HepG2 (cell line): ENCODE results near the gene TRPV2. TPM values are rescaled to one million over a fixed set of nuclear protein-coding genes. Genes with fewer than 3 reads are reported as not detected.

ENCODE experiments used
- ELF4 ChIP-seq: sonication (generic); formaldehyde crosslinking; IDR thresholded peaks from 2 replicates; pipeline ENCODE4 v1.5.0; 2020; ENCODE audit warnings: missing genetic modification reagents, mild to moderate bottlenecking, moderate library complexity, borderline replicate concordance
- ETV6 ChIP-seq: sonication (generic); formaldehyde crosslinking; conservative IDR thresholded peaks from 2 replicates; pipeline ENCODE4 v1.4.0; 2020; ENCODE audit warnings: missing genetic modification reagents
- GFI1 ChIP-seq: sonication (generic); formaldehyde crosslinking; IDR thresholded peaks from 2 replicates; pipeline ENCODE4 v1.5.0; 2020; ENCODE audit warnings: missing genetic modification reagents, mild to moderate bottlenecking, borderline replicate concordance
- HIC2 ChIP-seq: sonication (generic); formaldehyde crosslinking; IDR thresholded peaks from 2 replicates; pipeline ENCODE4 v1.9.0; 2022; ENCODE audit warnings: low read depth, missing genetic modification reagents
- IKZF5 ChIP-seq: IDR thresholded peaks from 2 replicates; pipeline ENCODE4 v1.6.1; 2018; ENCODE audit warnings: missing genetic modification reagents, mild to moderate bottlenecking, missing compliant biosample characterization
- KMT2B ChIP-seq: IDR thresholded peaks from 2 replicates; pipeline ENCODE4 v1.6.1; 2016; ENCODE audit warnings: missing genetic modification reagents, missing compliant biosample characterization
- MTF1 ChIP-seq: sonication (generic); formaldehyde crosslinking; IDR thresholded peaks from 2 replicates; pipeline ENCODE4 v1.5.0; 2020; ENCODE audit warnings: missing genetic modification reagents
- NCOA5 ChIP-seq: sonication (generic); formaldehyde crosslinking; IDR thresholded peaks from 2 replicates; pipeline ENCODE4 v1.4.0; 2020; ENCODE audit warnings: missing genetic modification reagents
- NFE2L2 ChIP-seq: fragments of 150-350 bp; IDR thresholded peaks from 2 replicates; pipeline ENCODE4 v1.6.1; 2014; ENCODE audit warnings: low read length
- TEAD2 ChIP-seq: sonication (generic); formaldehyde crosslinking; IDR thresholded peaks from 2 replicates; pipeline ENCODE4 v1.9.0; 2021; ENCODE audit warnings: missing genetic modification reagents
- THAP9 ChIP-seq: sonication (generic); formaldehyde crosslinking; IDR thresholded peaks from 2 replicates; pipeline ENCODE4; 2020; ENCODE audit warnings: missing genetic modification reagents, mild to moderate bottlenecking, borderline replicate concordance
- UBTF ChIP-seq: sonication (generic); formaldehyde crosslinking; IDR thresholded peaks from 2 replicates; pipeline ENCODE4 v1.4.0; 2020; ENCODE audit warnings: mild to moderate bottlenecking, missing genetic modification reagents
- ZMYM2 ChIP-seq: sonication (generic); formaldehyde crosslinking; IDR thresholded peaks from 2 replicates; pipeline ENCODE4 v1.8.0; 2022; ENCODE audit warnings: mild to moderate bottlenecking, missing genetic modification reagents
- ZSCAN5A ChIP-seq: sonication (generic); formaldehyde crosslinking; IDR thresholded peaks from 2 replicates; pipeline ENCODE4 v1.8.0; 2022; ENCODE audit warnings: mild to moderate bottlenecking, missing genetic modification reagents, borderline replicate concordance
- polyA plus RNA-seq, 8 experiments: library from polyadenylated mRNA; depleted of rRNA in 3 of 8; stranded (reverse) in 7 of 8; unstranded in 1 of 8; fragments of >200 nt; fragmentation: Illumina TruSeq in 4 of 8; extraction: Trizol in 4 of 8; gene quantifications; 2 replicates each; pipeline versions ENCODE4 v1.2.1 to v1.2.3, GENCODE V29; 2011 to 2016; ENCODE audit warnings: low read depth in 4 of 8, missing spikeins in 1 of 8, mixed read lengths in 1 of 8; ENCODE audit not compliant: insufficient read depth in 1 of 8
- total RNA-seq, 5 experiments: library from RNA; depleted of rRNA; stranded (reverse); fragments of >200 nt; fragmentation: Illumina TruSeq; extraction: Trizol; gene quantifications; 2 replicates each; pipeline ENCODE4 v1.2.3, GENCODE V29; 2016; ENCODE audit warnings: low read depth in 1 of 5
- TF ChIP-seq, protein P1 (sequence below): sonication (generic); formaldehyde crosslinking; IDR thresholded peaks from 2 replicates; pipeline ENCODE4 v1.8.1; 2023; ENCODE audit warnings: missing genetic modification reagents, inconsistent platforms, borderline replicate concordance
- TF ChIP-seq, protein P2 (sequence below): sonication (generic); formaldehyde crosslinking; IDR thresholded peaks from 2 replicates; pipeline ENCODE4 v1.8.1; 2023; ENCODE audit warnings: mild to moderate bottlenecking, missing genetic modification reagents

TRPV2 gene
- total and polyA plus RNA-seq, 2 of the 13 experiments (the other 11 are each of a cell fraction or from before 2014, with no cell fraction given), result 13.6 to 21.3 TPM

GRCh38 chr17:16425698-16426659, 10.6 kb downstream of the TRPV2 start (continued):
- TF ChIP-seq THAP9 (CRISPR knock-in tag), result peak; percentile 44
- TF ChIP-seq HIC2 (CRISPR knock-in tag), result peak; percentile 92
- TF ChIP-seq ZMYM2 (CRISPR knock-in tag), result no peak; the same call in 1 of the 2 replicates
- TF ChIP-seq NCOA5 (CRISPR knock-in tag), result no peak
- no peak for TF ChIP-seq ZSCAN5A
- no peak for TF ChIP-seq TEAD2 (CRISPR knock-in tag)
- no peak for TF ChIP-seq IKZF5
- TF ChIP-seq ELF4, result 0 out of 2 replicates have a peak, but pooled peaks have one; percentile 51
- no peak for TF ChIP-seq KMT2B (CRISPR knock-in tag)
- TF ChIP-seq ETV6 (CRISPR knock-in tag), result no peak
- TF ChIP-seq MTF1, result no peak
- no peak for TF ChIP-seq GFI1
- TF ChIP-seq NFE2L2, result no peak
- no peak for TF ChIP-seq UBTF
- TF ChIP-seq, protein P1, sequence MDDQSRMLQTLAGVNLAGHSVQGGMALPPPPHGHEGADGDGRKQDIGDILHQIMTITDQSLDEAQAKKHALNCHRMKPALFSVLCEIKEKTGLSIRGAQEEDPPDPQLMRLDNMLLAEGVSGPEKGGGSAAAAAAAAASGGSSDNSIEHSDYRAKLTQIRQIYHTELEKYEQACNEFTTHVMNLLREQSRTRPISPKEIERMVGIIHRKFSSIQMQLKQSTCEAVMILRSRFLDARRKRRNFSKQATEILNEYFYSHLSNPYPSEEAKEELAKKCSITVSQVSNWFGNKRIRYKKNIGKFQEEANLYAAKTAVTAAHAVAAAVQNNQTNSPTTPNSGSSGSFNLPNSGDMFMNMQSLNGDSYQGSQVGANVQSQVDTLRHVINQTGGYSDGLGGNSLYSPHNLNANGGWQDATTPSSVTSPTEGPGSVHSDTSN (CRISPR knock-in tag), result no peak
- TF ChIP-seq, protein P2, sequence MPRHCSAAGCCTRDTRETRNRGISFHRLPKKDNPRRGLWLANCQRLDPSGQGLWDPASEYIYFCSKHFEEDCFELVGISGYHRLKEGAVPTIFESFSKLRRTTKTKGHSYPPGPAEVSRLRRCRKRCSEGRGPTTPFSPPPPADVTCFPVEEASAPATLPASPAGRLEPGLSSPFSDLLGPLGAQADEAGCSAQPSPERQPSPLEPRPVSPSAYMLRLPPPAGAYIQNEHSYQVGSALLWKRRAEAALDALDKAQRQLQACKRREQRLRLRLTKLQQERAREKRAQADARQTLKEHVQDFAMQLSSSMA (CRISPR knock-in tag), result no peak
